ENCODE data around the gene STRN3. TPM values are rescaled to one million over a fixed set of nuclear protein-coding genes. Genes with fewer than 3 reads are reported as not detected.

STRN3 gene
- total and polyA plus RNA-seq, 2 of the 4 experiments (the other 2 are of a cell fraction), result 10.8 to 78.7 TPM

- H3K79me1 ChIP-seq (ENCODE audit: low read depth in 1 of 2, low read length in 2 of 2), result peaks cover 25 to 70% of the 10 kb centered on the region in 2 experiments
- H2BK5ac ChIP-seq (ENCODE audit: low read depth, low read length, poor library complexity, severe bottlenecking), result no peak overlapping the region
- no peak overlapping the region for H4K8ac ChIP-seq (ENCODE audit: low read depth in 2 of 2, low read length in 2 of 2)
- H3K27me3 ChIP-seq (ENCODE audit: control insufficient read depth, insufficient read depth, low read length), result no peaks in the 10 kb centered on the region
- H3K4me1 ChIP-seq (ENCODE audit: control insufficient read depth, insufficient read depth, low read length), result peaks cover 7% of the 10 kb centered on the region
- intact Hi-C loops (cut with micrococcal nuclease), result no loop called here
- no peak for ATAC-seq (ENCODE audit: low read depth)
- peaks cover 8% of the 10 kb centered on the region for H3K36me3 ChIP-seq (ENCODE audit: control insufficient read depth, insufficient read depth, low read length)
- no peak overlapping the region for H2BK20ac ChIP-seq (ENCODE audit: low read depth, low read length)
- ChIA-PET POLR2A (ENCODE audit: unreplicated experiment) (no interaction called here), CTCF (interaction anchor here (0.6 kb wide), 1 partner anchor 84 kb away, joined by 4 read pairs; no protein-coding TSS in a partner anchor)
- no peak for DNase-seq
- no peak overlapping the region for H2AK9ac ChIP-seq (replicated peaks; ENCODE audit: low read depth, low read length, poor library complexity)
- no peak overlapping the region for H3K23ac ChIP-seq (ENCODE audit: low read depth, low read length)
- TF ChIP-seq SMC3 (IDR thresholded peaks at IDR 0.05; ENCODE audit: low read depth, low read length) (no peak), MAZ (IDR thresholded peaks at IDR 0.05; ENCODE audit: borderline replicate concordance, low read depth, low read length) (no peak), RFX5 (IDR thresholded peaks at IDR 0.05; ENCODE audit: low read depth, low read length) (no peak), RAD21 (IDR thresholded peaks at IDR 0.05; ENCODE audit: low read length) (no peak)
- TF ChIP-seq, protein P1, sequence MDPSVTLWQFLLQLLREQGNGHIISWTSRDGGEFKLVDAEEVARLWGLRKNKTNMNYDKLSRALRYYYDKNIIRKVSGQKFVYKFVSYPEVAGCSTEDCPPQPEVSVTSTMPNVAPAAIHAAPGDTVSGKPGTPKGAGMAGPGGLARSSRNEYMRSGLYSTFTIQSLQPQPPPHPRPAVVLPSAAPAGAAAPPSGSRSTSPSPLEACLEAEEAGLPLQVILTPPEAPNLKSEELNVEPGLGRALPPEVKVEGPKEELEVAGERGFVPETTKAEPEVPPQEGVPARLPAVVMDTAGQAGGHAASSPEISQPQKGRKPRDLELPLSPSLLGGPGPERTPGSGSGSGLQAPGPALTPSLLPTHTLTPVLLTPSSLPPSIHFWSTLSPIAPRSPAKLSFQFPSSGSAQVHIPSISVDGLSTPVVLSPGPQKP (IDR thresholded peaks at IDR 0.05; ENCODE audit: borderline replicate concordance, low read depth, low read length), result no peak
- no peak overlapping the region for H3K4me2 ChIP-seq (ENCODE audit: low read depth, low read length)
- H2AK5ac ChIP-seq (ENCODE audit: low read depth, low read length), result no peak overlapping the region
- H4K5ac ChIP-seq (ENCODE audit: low read depth, low read length), result no peak overlapping the region
- H3K4me3 ChIP-seq (ENCODE audit: insufficient read depth, low read depth, low read length), result no peak overlapping the region
- no peak overlapping the region for H3K9ac ChIP-seq (ENCODE audit: low read depth, low read length)
- no peak overlapping the region for H4K91ac ChIP-seq (ENCODE audit: insufficient read depth, low read depth, low read length)
- H3K14ac ChIP-seq (replicated peaks; ENCODE audit: low read depth, low read length), result no peak overlapping the region
- peaks cover 6% of the 10 kb centered on the region for H3K9me3 ChIP-seq (ENCODE audit: control insufficient read depth, insufficient read depth, low read length)
- dilution Hi-C loops (cut with HindIII; ENCODE audit: low sequenced_read_pairs, unreplicated experiment), result no loop called here
- peaks cover 84% of the 10 kb centered on the region for H4K20me1 ChIP-seq (ENCODE audit: insufficient read depth, low read length)
- no peak overlapping the region for H3K4ac ChIP-seq (ENCODE audit: low read depth, low read length)
- no peak overlapping the region for H3K18ac ChIP-seq (ENCODE audit: low read depth, low read length)
- no peak overlapping the region for H2AFZ ChIP-seq (replicated peaks; ENCODE audit: low read length, poor library complexity)
- H3K27ac ChIP-seq (ENCODE audit: insufficient read depth, low read length), result no peak overlapping the region
- no peak overlapping the region for H2BK120ac ChIP-seq (ENCODE audit: low read depth, low read length)
- no peak overlapping the region for H2BK15ac ChIP-seq (ENCODE audit: low read depth, low read length)
- in situ Hi-C loops (cut with MboI; ENCODE audit: low sequenced_read_pairs), result loop anchor here (25.0 kb wide), 1 partner anchor 364 kb away; no protein-coding TSS in a partner anchor
- BruUV-seq (replicated peaks), result no TSS peak
- H3K9me1 ChIP-seq (ENCODE audit: insufficient read depth, low read length), result peaks cover 12% of the 10 kb centered on the region
- no CpG with 5 or more reads among the region's 1 CpG for WGBS, 2 experiments (ENCODE audit: extremely low coverage in 2 of 2, insufficient read length in 1 of 2)
- no peak overlapping the region for H3K56ac ChIP-seq (ENCODE audit: extremely low read depth, insufficient read depth, low read length)
Measured at GRCh38 chr14:30998100-30998706, 28.0 kb downstream of the STRN3 start.

All from IMR-90 (cell line).